H1 (cell line): ENCODE measurements around the gene POPDC2. TPM values are rescaled to one million over a fixed set of nuclear protein-coding genes. Genes with fewer than 3 reads are reported as not detected.

Experiments
- CTCF ChIA-PET: fragments of 300-600 bp; sonication (Branson Sonifier 250); formaldehyde crosslinking; loops from one replicate; lab custom pipeline; 2021; ENCODE audit not compliant: partially characterized antibody; lab: Charles Lee
- POLR2A ChIA-PET: fragments of 300-600 bp; sonication (Branson Sonifier 250); formaldehyde crosslinking; loops from one replicate; lab custom pipeline; 2021; ENCODE audit warnings: inconsistent platforms; ENCODE audit not compliant: partially characterized antibody; lab: Charles Lee
- DNase-seq, 2 experiments: peaks; one replicate each; pipeline versions ENCODE4 v3.0.0 to v3.0.0-alpha.2; 2010 to 2022; ENCODE audit warnings: low spot score in 2 of 2, low read depth in 1 of 2, mixed read lengths in 1 of 2
- FAIRE-seq: peaks from 2 replicates; lab custom pipeline; 2011; peaks lifted over from hg19 to GRCh38; lab: Jason Lieb, UNC
- H2AFZ ChIP-seq: 2 replicates; pipeline ENCODE4 v1.8.1; 2012; ENCODE audit warnings: low read length, inconsistent platforms
- H2AK5ac ChIP-seq: 2 replicates; pipeline ENCODE4 v1.6.1; 2013; ENCODE audit warnings: low read depth, low read length
- H2BK120ac ChIP-seq: replicated peaks from 2 replicates; pipeline ENCODE3; 2013; ENCODE audit warnings: low read depth, low read length, inconsistent platforms
- H2BK12ac ChIP-seq: 2 replicates; pipeline ENCODE4 v1.6.1; 2013; ENCODE audit warnings: low read depth, low read length
- H2BK15ac ChIP-seq: 2 replicates; pipeline ENCODE4 v1.6.1; 2013; ENCODE audit warnings: low read length
- H2BK20ac ChIP-seq: 2 replicates; pipeline ENCODE4 v1.6.1; 2013; ENCODE audit warnings: low read length
- H2BK5ac ChIP-seq: 2 replicates; pipeline ENCODE4 v1.6.1; 2013; ENCODE audit warnings: low read depth, low read length
- H3K14ac ChIP-seq: 2 replicates; pipeline ENCODE4 v1.6.1; 2013; ENCODE audit warnings: inconsistent platforms; ENCODE audit not compliant: insufficient read length
- H3K18ac ChIP-seq: 2 replicates; pipeline ENCODE4 v1.6.1; 2013; ENCODE audit warnings: low read length; ENCODE audit errors: extremely low read depth
- H3K23ac ChIP-seq: 2 replicates; pipeline ENCODE4 v1.6.1; 2013; ENCODE audit warnings: inconsistent platforms; ENCODE audit not compliant: insufficient read length
- H3K23me2 ChIP-seq: 2 replicates; pipeline ENCODE4 v1.6.1; 2013; ENCODE audit warnings: low read depth, low read length
- H3K27ac ChIP-seq: 2 replicates; pipeline ENCODE4 v1.6.1; 2011; ENCODE audit warnings: low read depth, low read length, inconsistent platforms
- H3K27me3 ChIP-seq, 4 experiments: replicated peaks in 1 of 4; 1 replicate in 1 of 4; 2 replicates in 3 of 4; pipeline versions ENCODE4 v1.6.1 to v1.8.1; 2011 to 2013; ENCODE audit warnings: low read length in 3 of 4, mild to moderate bottlenecking in 3 of 4, inconsistent platforms in 2 of 4, mixed read lengths in 2 of 4, moderate library complexity in 1 of 4; ENCODE audit not compliant: control insufficient read depth in 3 of 4, insufficient read depth in 3 of 4; ENCODE audit errors: extremely low read depth in 1 of 4
- H3K36me3 ChIP-seq, 4 experiments: 2 replicates each; pipeline versions ENCODE4 v1.6.1 to v1.8.1; 2011 to 2013; ENCODE audit warnings: mild to moderate bottlenecking in 4 of 4, low read length in 3 of 4, moderate library complexity in 2 of 4, control low read depth in 1 of 4, inconsistent platforms in 1 of 4; ENCODE audit not compliant: insufficient read depth in 4 of 4, control insufficient read depth in 2 of 4
- H3K4ac ChIP-seq: replicated peaks from 2 replicates; pipeline ENCODE3; 2013; ENCODE audit warnings: low read length, low read depth, mixed read lengths, inconsistent platforms; ENCODE audit not compliant: insufficient read length
- H3K4me1 ChIP-seq, 4 experiments: replicated peaks in 1 of 4; 1 replicate in 1 of 4; 2 replicates in 3 of 4; pipeline versions ENCODE4 v1.6.1 to v1.8.1; 2011 to 2013; ENCODE audit warnings: low read length in 3 of 4, inconsistent platforms in 2 of 4, mixed read lengths in 1 of 4; ENCODE audit not compliant: insufficient read depth in 4 of 4, control insufficient read depth in 3 of 4
- H3K4me2 ChIP-seq, 2 experiments: 2 replicates each; pipeline versions ENCODE4 v1.6.1 to v1.8.1; 2011 to 2013; ENCODE audit warnings: low read depth in 2 of 2, low read length in 2 of 2, control low read depth in 1 of 2, inconsistent platforms in 1 of 2, mild to moderate bottlenecking in 1 of 2; ENCODE audit not compliant: insufficient read depth in 1 of 2
- H3K4me3 ChIP-seq, 4 experiments: fragments of 200-600, 300-600 bp in 1 of 4; sonication (generic), shearing (Covaris generic), sonication (Bioruptor Twin) in 1 of 4; 2 replicates each; pipeline versions ENCODE4 v1.5.1 to v1.8.1; 2011 to 2016; ENCODE audit warnings: low read length in 4 of 4, low read depth in 3 of 4, control low read depth in 2 of 4, inconsistent platforms in 2 of 4, mild to moderate bottlenecking in 2 of 4, mixed read lengths in 1 of 4, moderate library complexity in 1 of 4; ENCODE audit not compliant: insufficient read depth in 2 of 4; ENCODE audit errors: extremely low read depth in 1 of 4
- H3K56ac ChIP-seq: replicated peaks from 2 replicates; pipeline ENCODE3; 2013; ENCODE audit warnings: low read depth, mild to moderate bottlenecking, mixed read lengths, low read length, inconsistent platforms; ENCODE audit not compliant: insufficient read length
- H3K79me1 ChIP-seq: 2 replicates; pipeline ENCODE4 v1.6.1; 2013; ENCODE audit warnings: low read depth, low read length, control low read depth
- H3K79me2 ChIP-seq, 2 experiments: 2 replicates each; pipeline versions ENCODE4 v1.6.1 to v1.8.1; 2012 to 2013; ENCODE audit warnings: low read length in 2 of 2, mild to moderate bottlenecking in 2 of 2, inconsistent platforms in 1 of 2; ENCODE audit not compliant: insufficient read depth in 2 of 2, control insufficient read depth in 1 of 2
- H3K9ac ChIP-seq, 4 experiments: replicated peaks in 1 of 4; 1 replicate in 1 of 4; 2 replicates in 3 of 4; pipeline versions ENCODE4 v1.6.1 to v1.8.1; 2011 to 2013; ENCODE audit warnings: low read depth in 3 of 4, low read length in 3 of 4, control low read depth in 2 of 4, mild to moderate bottlenecking in 2 of 4, moderate library complexity in 2 of 4, inconsistent platforms in 1 of 4; ENCODE audit errors: extremely low read depth in 1 of 4
- H3K9me3 ChIP-seq, 2 experiments: 2 replicates each; pipeline versions ENCODE4 v1.6.1 to v1.8.1; 2012 to 2013; ENCODE audit warnings: mild to moderate bottlenecking in 2 of 2, moderate library complexity in 2 of 2, control low read depth in 1 of 2, inconsistent platforms in 1 of 2, low read depth in 1 of 2, low read length in 1 of 2, mixed read lengths in 1 of 2; ENCODE audit not compliant: insufficient read depth in 2 of 2
- H4K20me1 ChIP-seq, 2 experiments: replicated peaks in 1 of 2; 2 replicates each; pipeline versions ENCODE3 to v1.8.1; 2011 to 2013; ENCODE audit warnings: inconsistent platforms in 2 of 2, low read length in 2 of 2, mild to moderate bottlenecking in 1 of 2; ENCODE audit not compliant: insufficient read depth in 2 of 2, control insufficient read depth in 1 of 2
- H4K5ac ChIP-seq: 2 replicates; pipeline ENCODE4 v1.6.1; 2013; ENCODE audit warnings: low read length, low read depth, mixed read lengths, inconsistent platforms; ENCODE audit not compliant: insufficient read length
- H4K8ac ChIP-seq: 2 replicates; pipeline ENCODE4 v1.8.0; 2013; ENCODE audit warnings: mild to moderate bottlenecking, moderate library complexity, low read length, inconsistent platforms; ENCODE audit not compliant: insufficient read depth; ENCODE audit errors: extremely low read depth
- H4K91ac ChIP-seq: replicated peaks from 2 replicates; pipeline ENCODE3; 2013; ENCODE audit warnings: low read length, mixed read lengths, inconsistent platforms; ENCODE audit not compliant: insufficient read length
- ASH2L ChIP-seq: fragments of 200-600, 300-600 bp; sonication (generic); IDR thresholded peaks from one replicate; pipeline ENCODE4 v1.7.1; 2017; ENCODE audit warnings: low read length
- BCL11A ChIP-seq, 2 experiments: IDR thresholded peaks; one replicate each; pipeline ENCODE4 v1.6.1; 2011; ENCODE audit warnings: low read depth in 2 of 2, low read length in 2 of 2, mild to moderate bottlenecking in 2 of 2
- CBX5 ChIP-seq: fragments of 300-800, 300-1000 bp; sonication (generic); IDR thresholded peaks from 2 replicates; pipeline ENCODE4 v1.7.1; 2016; ENCODE audit warnings: antibody characterized with exemption, low read length, low read depth
- CHD2 ChIP-seq: IDR thresholded peaks from 2 replicates; pipeline ENCODE4 v1.6.1; 2012; ENCODE audit warnings: low read length, improper control_type of control experiment
- FOSL1 ChIP-seq: IDR thresholded peaks from 2 replicates; pipeline ENCODE4 v1.6.1; 2011; ENCODE audit warnings: mild to moderate bottlenecking, low read depth, low read length, moderate library complexity; ENCODE audit not compliant: insufficient read depth
- GABPA ChIP-seq: IDR thresholded peaks from 2 replicates; pipeline ENCODE4 v1.6.1; 2011; ENCODE audit warnings: mild to moderate bottlenecking, low read length, moderate library complexity, borderline replicate concordance; ENCODE audit not compliant: insufficient read depth
- POLR2A ChIP-seq, 2 experiments: IDR thresholded peaks; 1 replicate in 1 of 2; 2 replicates in 1 of 2; pipeline ENCODE4 v1.6.1; 2011; ENCODE audit warnings: low read depth in 2 of 2, low read length in 2 of 2, mild to moderate bottlenecking in 2 of 2; ENCODE audit errors: control extremely low read depth in 1 of 2
- RAD21 ChIP-seq, 2 experiments: IDR thresholded peaks in 1 of 2; conservative IDR thresholded peaks in 1 of 2; 2 replicates each; pipeline ENCODE4 v1.6.1; 2011; ENCODE audit warnings: low read depth in 2 of 2, low read length in 2 of 2, improper control_type of control experiment in 1 of 2, inconsistent platforms in 1 of 2, mild to moderate bottlenecking in 1 of 2, moderate library complexity in 1 of 2
- SIN3A ChIP-seq, 2 experiments: IDR thresholded peaks in 1 of 2; conservative IDR thresholded peaks in 1 of 2; 2 replicates each; pipeline ENCODE4 v1.6.1; 2011 to 2012; ENCODE audit warnings: low read length in 2 of 2, improper control_type of control experiment in 1 of 2, low read depth in 1 of 2, mild to moderate bottlenecking in 1 of 2
- SIRT6 ChIP-seq: IDR thresholded peaks from one replicate; pipeline ENCODE4 v1.7.1; 2012; ENCODE audit warnings: low read length, inconsistent platforms
- SIX5 ChIP-seq: IDR thresholded peaks from 2 replicates; pipeline ENCODE4 v1.6.1; 2011; ENCODE audit warnings: mild to moderate bottlenecking, low read depth, low read length
- SP1 ChIP-seq: IDR thresholded peaks from 2 replicates; pipeline ENCODE4 v1.6.1; 2011; ENCODE audit warnings: low read depth, low read length
- SP4 ChIP-seq: IDR thresholded peaks from 2 replicates; pipeline ENCODE4 v1.6.1; 2012; ENCODE audit warnings: low read length, inconsistent platforms
- USF2 ChIP-seq: IDR thresholded peaks from 2 replicates; pipeline ENCODE4 v1.6.1; 2011; ENCODE audit warnings: low read length, improper control_type of control experiment
- WGBS, 2 experiments: shearing (Covaris generic) in 1 of 2; methylation state at CpG; one replicate each; pipeline versions ENCODE4 v1.1.6 to v1.1.7; 2013 to 2015; ENCODE audit warnings: low lambda C conversion rate in 2 of 2, mixed read lengths in 2 of 2, inconsistent platforms in 1 of 2, low coverage in 1 of 2, missing lambda C conversion rate in 1 of 2; ENCODE audit not compliant: insufficient replicate concordance in 2 of 2, insufficient coverage in 1 of 2, insufficient read length in 1 of 2; ENCODE audit errors: extremely low coverage in 1 of 2, missing lambda C conversion rate in 1 of 2; 5-methylcytosine and 5-hydroxymethylcytosine counted together
- polyA plus RNA-seq, 7 experiments: library from polyadenylated mRNA; depleted of rRNA in 3 of 7; stranded (reverse) in 5 of 7; unstranded in 2 of 7; fragments of >200 nt in 5 of 7; fragments of 200-250 nt in 2 of 7; gene quantifications; 1 replicate in 5 of 7; 2 replicates in 1 of 7; 4 replicates in 1 of 7; pipeline versions ENCODE4 v1.2.1 to v1.2.3, GENCODE V29; 2011 to 2013; ENCODE audit warnings: missing spikeins in 2 of 7, mixed read lengths in 2 of 7
- total RNA-seq: library from RNA; stranded (reverse); fragmentation: NEBNext Ultra II Directional; extraction: Animal tissue kit (Norgen Biotek cat#: 25700); gene quantifications from 2 replicates; pipeline ENCODE4 v1.2.1, GENCODE V29; 2021

The POPDC2 gene
- total and polyA plus RNA-seq, 2 of the 8 experiments (the other 6 are each of a cell fraction or from before 2014, with no cell fraction given), result 0.65 to 1.1 TPM

GRCh38 chr3:119664370-119664769, 4.0 kb upstream of the POPDC2 start:
- H3K14ac ChIP-seq, result no peak overlapping the region
- H3K23me2 ChIP-seq, result no peaks in the 10 kb centered on the region
- H3K23ac ChIP-seq, result no peak overlapping the region
- peaks cover 0 to 5% (median 2%) of the 10 kb centered on the region in 4 experiments; a peak in 2 of 8 replicates for H3K36me3 ChIP-seq
- H3K27me3 ChIP-seq, result no peaks in the 10 kb centered on the region
- ChIA-PET POLR2A (interaction anchor here (1.4 kb wide), 1 partner anchor 166 kb away, joined by 3 read pairs; the partner anchor contains the start of gene TIMMDC1), CTCF (interaction anchor here (1.8 kb wide), 2 partner anchors 14 to 25 kb away, joined by 6 to 7 read pairs; no protein-coding TSS in a partner anchor)
- FAIRE-seq (no peak), DNase-seq (no peak)
- no peak overlapping the region for H4K91ac ChIP-seq
- no peak overlapping the region for H2BK20ac ChIP-seq
- no peak overlapping the region for H2BK120ac ChIP-seq
- H2BK15ac ChIP-seq, result no peak overlapping the region
- H3K27ac ChIP-seq, result no peak overlapping the region
- no peaks in the 10 kb centered on the region for H3K79me1 ChIP-seq
- H3K9me3 ChIP-seq, result no peaks in the 10 kb centered on the region
- no peak overlapping the region for H3K4ac ChIP-seq
- H2BK5ac ChIP-seq, result no peak overlapping the region
- no peak overlapping the region for H2BK12ac ChIP-seq
- no peaks in the 10 kb centered on the region for H3K4me1 ChIP-seq
- no peak overlapping the region for H3K4me2 ChIP-seq
- no peak overlapping the region for H2AFZ ChIP-seq
- H3K56ac ChIP-seq, result no peak overlapping the region
- H3K4me3 ChIP-seq, result no peak overlapping the region
- no peak overlapping the region for H4K5ac ChIP-seq
- no peak overlapping the region for H3K9ac ChIP-seq
- 89% methylated on average over 4 of the region's 4 CpGs; no CpG with 5 or more reads in 1 of the 2 experiments for WGBS, 2 experiments
- H3K79me2 ChIP-seq, result no peaks in the 10 kb centered on the region
- no peak overlapping the region for H2AK5ac ChIP-seq
- no peaks in the 10 kb centered on the region for H4K20me1 ChIP-seq
- H3K18ac ChIP-seq, result no peak overlapping the region
- H4K8ac ChIP-seq, result no peak overlapping the region
- TF ChIP-seq SIX5 (no peak), POLR2A (IDR thresholded peaks at IDR 0.05; ENCODE audit: control extremely low read depth in 1 of 2, low read depth in 2 of 2, low read length in 2 of 2) (no peak), FOSL1 (no peak), BCL11A (IDR thresholded peaks at IDR 0.05; ENCODE audit: low read depth in 2 of 2, low read length in 2 of 2) (no peak), SP1 (no peak), CHD2 (no peak), SP4 (no peak), RAD21 (IDR thresholded peaks at IDR 0.05 in 1 of 2, conservative IDR thresholded peaks at IDR 0.05 in 1 of 2; ENCODE audit: low read depth in 2 of 2, low read length in 2 of 2) (no peak), CBX5 (no peak), SIN3A (conservative IDR thresholded peaks at IDR 0.05 in 1 of 2, IDR thresholded peaks at IDR 0.05 in 1 of 2; ENCODE audit: low read depth in 1 of 2, low read length in 2 of 2) (no peak), USF2 (no peak), ASH2L (no peak), GABPA (no peak), SIRT6 (no peak)
